H9 (cell line): Measurements from ENCODE around the gene NPY5R. TPM values are rescaled to one million over a fixed set of nuclear protein-coding genes. Genes with fewer than 3 reads are reported as not detected.

Experiments used
- DNase-seq: peaks from one replicate; pipeline ENCODE4 v3.0.0-alpha.2; 2017
- H2AFZ ChIP-seq: one replicate; pipeline ENCODE4 v1.6.1; 2013; ENCODE audit warnings: mild to moderate bottlenecking, low read length, control low read depth, moderate library complexity
- H2AK5ac ChIP-seq: 2 replicates; pipeline ENCODE4 v1.6.1; 2013; ENCODE audit warnings: low read length, control low read depth, mixed read lengths; ENCODE audit not compliant: insufficient read length
- H2BK120ac ChIP-seq: one replicate; pipeline ENCODE4 v1.6.1; 2013; ENCODE audit warnings: low read depth, mild to moderate bottlenecking, low read length, control low read depth, inconsistent platforms; ENCODE audit not compliant: poor library complexity, severe bottlenecking
- H2BK12ac ChIP-seq: 2 replicates; pipeline ENCODE4 v1.6.1; 2013; ENCODE audit warnings: low read length, control low read depth, mixed read lengths, low read depth; ENCODE audit not compliant: insufficient read length
- H2BK15ac ChIP-seq: 2 replicates; pipeline ENCODE4 v1.6.1; 2013; ENCODE audit warnings: low read depth, low read length, control low read depth
- H2BK20ac ChIP-seq: one replicate; pipeline ENCODE4 v1.6.1; 2013; ENCODE audit warnings: low read depth, mild to moderate bottlenecking, low read length, control low read depth, inconsistent platforms; ENCODE audit not compliant: poor library complexity, severe bottlenecking
- H2BK5ac ChIP-seq: 2 replicates; pipeline ENCODE4 v1.6.1; 2013; ENCODE audit warnings: low read length, control low read depth, mixed read lengths; ENCODE audit not compliant: insufficient read length
- H3K14ac ChIP-seq: 2 replicates; pipeline ENCODE4 v1.6.1; 2013; ENCODE audit warnings: low read length, control low read depth; ENCODE audit not compliant: insufficient read depth
- H3K18ac ChIP-seq: 2 replicates; pipeline ENCODE4 v1.6.1; 2013; ENCODE audit warnings: low read depth, mild to moderate bottlenecking, mixed read lengths, low read length, control low read depth; ENCODE audit not compliant: insufficient read length
- H3K23ac ChIP-seq: 2 replicates; pipeline ENCODE4 v1.6.1; 2013; ENCODE audit warnings: low read length, control low read depth, mixed read lengths, low read depth; ENCODE audit not compliant: insufficient read length
- H3K23me2 ChIP-seq: 2 replicates; pipeline ENCODE4 v1.6.1; 2013; ENCODE audit warnings: low read depth, mild to moderate bottlenecking, mixed read lengths, low read length, control low read depth; ENCODE audit not compliant: insufficient read length, poor library complexity, severe bottlenecking
- H3K27ac ChIP-seq: 2 replicates; pipeline ENCODE4 v1.5.1; 2013; ENCODE audit warnings: low read length, control low read depth, mixed read lengths, low read depth; ENCODE audit not compliant: insufficient read length
- H3K27me3 ChIP-seq: 2 replicates; pipeline ENCODE4 v1.6.1; 2013; ENCODE audit warnings: low read length, control low read depth, inconsistent platforms; ENCODE audit not compliant: insufficient read depth
- H3K4ac ChIP-seq: 2 replicates; pipeline ENCODE4 v1.6.1; 2013; ENCODE audit warnings: low read depth, mild to moderate bottlenecking, control low read depth, inconsistent platforms, low read length, moderate library complexity
- H3K4me1 ChIP-seq: 2 replicates; pipeline ENCODE4 v1.6.1; 2013; ENCODE audit warnings: low read length, control low read depth, inconsistent platforms; ENCODE audit not compliant: insufficient read depth
- H3K4me2 ChIP-seq: 2 replicates; pipeline ENCODE4 v1.6.1; 2013; ENCODE audit warnings: low read length, control low read depth, mixed read lengths; ENCODE audit not compliant: insufficient read length, insufficient read depth
- H3K56ac ChIP-seq: 2 replicates; pipeline ENCODE4 v1.6.1; 2013; ENCODE audit warnings: low read depth, mild to moderate bottlenecking, mixed read lengths, low read length, control low read depth; ENCODE audit not compliant: insufficient read length
- H3K79me1 ChIP-seq: 2 replicates; pipeline ENCODE4 v1.6.1; 2013; ENCODE audit warnings: low read depth, mild to moderate bottlenecking, moderate library complexity, low read length, control low read depth, inconsistent platforms; ENCODE audit not compliant: insufficient read depth, poor library complexity, severe bottlenecking
- H3K79me2 ChIP-seq: 2 replicates; pipeline ENCODE4 v1.6.1; 2013; ENCODE audit warnings: low read length, control low read depth, inconsistent platforms; ENCODE audit not compliant: insufficient read depth
- H3K9ac ChIP-seq: 2 replicates; pipeline ENCODE4 v1.6.1; 2013; ENCODE audit warnings: low read length, control low read depth, mixed read lengths; ENCODE audit not compliant: insufficient read length; ENCODE audit errors: extremely low read depth
- H3K9me3 ChIP-seq: one replicate; pipeline ENCODE4 v1.6.1; 2013; ENCODE audit warnings: low read depth, low read length, inconsistent platforms; ENCODE audit not compliant: control insufficient read depth
- H3T11ph ChIP-seq: one replicate; pipeline ENCODE4 v1.6.1; 2013; ENCODE audit warnings: mild to moderate bottlenecking, low read length, control low read depth, inconsistent platforms
- H4K20me1 ChIP-seq: one replicate; pipeline ENCODE4 v1.6.1; 2013; ENCODE audit not compliant: control insufficient read depth, insufficient read length, insufficient read depth
- H4K5ac ChIP-seq: 2 replicates; pipeline ENCODE4 v1.6.1; 2013; ENCODE audit warnings: low read depth, mild to moderate bottlenecking, mixed read lengths, low read length, control low read depth; ENCODE audit not compliant: insufficient read length
- H4K8ac ChIP-seq: replicated peaks from 2 replicates; pipeline ENCODE4 v1.6.1; 2013; ENCODE audit warnings: low read length, control low read depth, mixed read lengths, low read depth; ENCODE audit not compliant: insufficient read length
- H4K91ac ChIP-seq: 2 replicates; pipeline ENCODE4 v1.6.1; 2013; ENCODE audit warnings: low read depth, mild to moderate bottlenecking, moderate library complexity, mixed read lengths, low read length, control low read depth; ENCODE audit not compliant: insufficient read length
- H3K27ac Mint-ChIP-seq, 3 experiments: 2 replicates in 2 of 3; 3 replicates in 1 of 3; pipeline ENCODE4 v1.8.0; 2020 to 2021; ENCODE audit warnings: mixed read lengths in 3 of 3, mild to moderate bottlenecking in 1 of 3, moderate library complexity in 1 of 3
- H3K27me3 Mint-ChIP-seq: 2 replicates; pipeline ENCODE4 v1.8.0; 2021; ENCODE audit warnings: low read depth, mild to moderate bottlenecking, moderate library complexity, mixed read lengths
- H3K36me3 Mint-ChIP-seq, 3 experiments: 2 replicates in 2 of 3; 3 replicates in 1 of 3; pipeline ENCODE4 v1.8.0; 2020 to 2021; ENCODE audit warnings: low read depth in 3 of 3, mixed read lengths in 3 of 3; ENCODE audit not compliant: insufficient read depth in 1 of 3
- H3K4me1 Mint-ChIP-seq, 2 experiments: 2 replicates each; pipeline ENCODE4 v1.8.0; 2020; ENCODE audit warnings: mixed read lengths in 2 of 2
- H3K4me3 Mint-ChIP-seq, 2 experiments: 2 replicates in 1 of 2; 3 replicates in 1 of 2; pipeline ENCODE4 v1.8.0; 2020 to 2021; ENCODE audit warnings: mild to moderate bottlenecking in 2 of 2, mixed read lengths in 2 of 2, moderate library complexity in 1 of 2
- H3K9me3 Mint-ChIP-seq, 2 experiments: 2 replicates in 1 of 2; 3 replicates in 1 of 2; pipeline ENCODE4 v1.8.0; 2020; ENCODE audit warnings: mild to moderate bottlenecking in 2 of 2, mixed read lengths in 2 of 2, moderate library complexity in 1 of 2
- CTCF ChIP-seq: fragments of 200-600 bp; sonication (generic); conservative IDR thresholded peaks from 3 replicates; pipeline ENCODE4 v1.8.0; 2021; ENCODE audit warnings: antibody characterized with exemption, mild to moderate bottlenecking
- WGBS: extraction: QIAGEN DNeasy Blood & Tissue Kit; methylation state at CpG from one replicate; pipeline ENCODE4 v1.1.7; 2013; ENCODE audit warnings: missing lambda C conversion rate, low lambda C conversion rate, mixed read lengths; ENCODE audit not compliant: insufficient read length; ENCODE audit errors: extremely low coverage; 5-methylcytosine and 5-hydroxymethylcytosine counted together
- total RNA-seq: library from RNA; stranded (reverse); gene quantifications from 2 replicates; pipeline ENCODE4 v1.2.1, GENCODE V29; 2021

Gene NPY5R
- total RNA-seq, 1 experiment from 2014 or later = 4.2 TPM

- Histone ChIP-seq H3T11ph (no peak overlapping the region), H3K27ac (no peak overlapping the region), H2BK15ac (no peak overlapping the region), H2BK5ac (no peak overlapping the region), H3K9me3 (no peaks in the 10 kb centered on the region), H3K23me2 (no peaks in the 10 kb centered on the region), H3K23ac (no peak overlapping the region), H3K4ac (no peak overlapping the region), H2BK120ac (no peak overlapping the region), H4K91ac (no peak overlapping the region), H4K5ac (no peak overlapping the region), H3K4me1 (no peaks in the 10 kb centered on the region), H3K27me3 (no peaks in the 10 kb centered on the region), H3K4me2 (no peak overlapping the region), H2BK12ac (no peak overlapping the region), H2AK5ac (no peak overlapping the region), H2BK20ac (no peak overlapping the region), H4K20me1 (no peaks in the 10 kb centered on the region), H4K8ac (no peak overlapping the region), H3K9ac (no peak overlapping the region), H3K18ac (no peak overlapping the region), H3K56ac (no peak overlapping the region), H2AFZ (no peak overlapping the region), H3K79me1 (no peaks in the 10 kb centered on the region), H3K14ac (no peak overlapping the region), H3K79me2 (no peaks in the 10 kb centered on the region)
- no peak overlapping the region for H3K4me3 Mint-ChIP-seq
- no peaks in the 10 kb centered on the region; a peak in 1 of 5 replicates for H3K9me3 Mint-ChIP-seq
- H3K27ac Mint-ChIP-seq = no peak overlapping the region
- TF ChIP-seq CTCF = no peak
- no peak for DNase-seq
- H3K36me3 Mint-ChIP-seq = no peaks in the 10 kb centered on the region; a peak in 1 of 7 replicates
- H3K27me3 Mint-ChIP-seq = no peaks in the 10 kb centered on the region
- no CpG with 5 or more reads among the region's 7 CpGs for WGBS
- H3K4me1 Mint-ChIP-seq = peaks cover 8 to 9% of the 10 kb centered on the region in 2 experiments
Measured at GRCh38 chr4:163382178-163382869, 38.6 kb downstream of the NPY5R start.
